ENCODE measurements around the gene HIGD1C. TPM values are rescaled to one million over a fixed set of nuclear protein-coding genes. Genes with fewer than 3 reads are reported as not detected.

The HIGD1C gene
- total RNA-seq, 4 donors from 2014 or later, result not detected

- Histone ChIP-seq H3K4me1 (no peaks in the 10 kb centered on the region), H3K9me3 (no peaks in the 10 kb centered on the region), H3K27ac (no peak overlapping the region), H3K36me3 (peaks cover 0 to 16% of the 10 kb centered on the region in 2 donors), H3K27me3 (no peaks in the 10 kb centered on the region), H3K4me3 (no peak overlapping the region)
- ATAC-seq, result no peak
- WGBS, 2 donors (ENCODE audit: low coverage in 1 of 2), result 52 to 59% methylated on average over 2 of the region's 2 CpGs
- no peak for TF ChIP-seq EP300 (IDR thresholded peaks at IDR 0.05)
- no peak for TF ChIP-seq POLR2A (IDR thresholded peaks at IDR 0.05)
- TF ChIP-seq POLR2AphosphoS5 (IDR thresholded peaks at IDR 0.05), result no peak
- TF ChIP-seq CTCF (IDR thresholded peaks at IDR 0.05), result no peak
Observed at GRCh38 chr12:50955697-50956096, 3.4 kb downstream of the HIGD1C start.

DNA sequence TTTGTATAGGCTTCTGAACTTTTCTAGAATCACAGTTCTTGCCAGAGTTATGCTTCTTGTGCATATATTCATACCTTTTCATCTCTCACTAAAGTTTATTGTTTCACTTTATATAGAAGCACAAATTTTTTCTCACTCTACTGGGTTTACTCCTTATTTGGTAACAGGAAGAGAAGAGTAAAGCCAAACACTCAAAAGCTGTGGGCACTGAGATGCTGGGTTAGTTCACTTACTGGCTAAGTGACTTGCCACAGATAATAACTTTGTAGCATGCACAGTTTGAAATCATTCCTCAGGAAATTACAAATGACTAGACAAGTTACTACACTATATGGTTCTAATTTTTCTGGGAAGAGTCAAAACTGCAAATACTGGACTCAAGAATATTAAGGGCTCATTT, 7.8 kb downstream of the HIGD1C start:
- Histone ChIP-seq H3K9me3 (no peaks in the 10 kb centered on the region), H3K27me3 (no peaks in the 10 kb centered on the region), H3K4me1 (no peaks in the 10 kb centered on the region), H3K36me3 (no peaks in the 10 kb centered on the region), H3K27ac (no peak overlapping the region), H3K4me3 (no peak overlapping the region)
- TF ChIP-seq CTCF (IDR thresholded peaks at IDR 0.05), result no peak
- no peak for TF ChIP-seq POLR2AphosphoS5 (IDR thresholded peaks at IDR 0.05)
- no peak for TF ChIP-seq EP300 (IDR thresholded peaks at IDR 0.05)
- ATAC-seq, result no peak

- H3K9me3 ChIP-seq, result no peaks in the 10 kb centered on the region
- H3K4me3 ChIP-seq, result no peak overlapping the region
- no peak overlapping the region for H3K27ac ChIP-seq
- no peaks in the 10 kb centered on the region for H3K4me1 ChIP-seq
- no peak for TF ChIP-seq CTCF (IDR thresholded peaks at IDR 0.05)
- no peak for TF ChIP-seq POLR2AphosphoS5 (IDR thresholded peaks at IDR 0.05)
- TF ChIP-seq EP300 (IDR thresholded peaks at IDR 0.05), result no peak
- TF ChIP-seq POLR2A (IDR thresholded peaks at IDR 0.05), result no peak
- 85 to 89% methylated on average over 4 of the region's 4 CpGs for WGBS, 2 donors (ENCODE audit: low coverage in 1 of 2)
- ATAC-seq, result no peak
- H3K27me3 ChIP-seq, result no peaks in the 10 kb centered on the region
- no peaks in the 10 kb centered on the region for H3K36me3 ChIP-seq
Observed at GRCh38 chr12:50961708-50962107, 9.4 kb downstream of the HIGD1C start.

GRCh38 chr12:50964432-50964831, 12.1 kb downstream of the HIGD1C start:
- no peak overlapping the region for H3K4me3 ChIP-seq
- no peak for ATAC-seq
- H3K9me3 ChIP-seq, result no peaks in the 10 kb centered on the region
- no peaks in the 10 kb centered on the region for H3K4me1 ChIP-seq
- H3K27me3 ChIP-seq, result no peaks in the 10 kb centered on the region
- TF ChIP-seq EP300 (IDR thresholded peaks at IDR 0.05) (no peak), CTCF (IDR thresholded peaks at IDR 0.05) (no peak), POLR2AphosphoS5 (IDR thresholded peaks at IDR 0.05) (no peak), POLR2A (IDR thresholded peaks at IDR 0.05) (no peak)
- no peak overlapping the region for H3K27ac ChIP-seq
- peaks cover 0 to 25% of the 10 kb centered on the region in 2 donors for H3K36me3 ChIP-seq
- WGBS, 2 donors (ENCODE audit: low coverage in 1 of 2), result 93% methylated on average over 1 of the region's 1 CpG; no CpG with 5 or more reads in 1 of the 2 donors

GRCh38 chr12:50971946-50972345, 19.6 kb downstream of the HIGD1C start:
- H3K27me3 ChIP-seq, result no peaks in the 10 kb centered on the region
- no peak overlapping the region for H3K27ac ChIP-seq
- H3K4me1 ChIP-seq, result no peaks in the 10 kb centered on the region
- no peak overlapping the region for H3K4me3 ChIP-seq
- ATAC-seq, result no peak
- peaks cover 0 to 57% of the 10 kb centered on the region in 2 donors for H3K36me3 ChIP-seq
- TF ChIP-seq CTCF (IDR thresholded peaks at IDR 0.05) (no peak), POLR2AphosphoS5 (IDR thresholded peaks at IDR 0.05) (peak; percentile 54)
- no peaks in the 10 kb centered on the region for H3K9me3 ChIP-seq
